ENCODE measurements around the gene FUCA1.

Gene FUCA1

DNA sequence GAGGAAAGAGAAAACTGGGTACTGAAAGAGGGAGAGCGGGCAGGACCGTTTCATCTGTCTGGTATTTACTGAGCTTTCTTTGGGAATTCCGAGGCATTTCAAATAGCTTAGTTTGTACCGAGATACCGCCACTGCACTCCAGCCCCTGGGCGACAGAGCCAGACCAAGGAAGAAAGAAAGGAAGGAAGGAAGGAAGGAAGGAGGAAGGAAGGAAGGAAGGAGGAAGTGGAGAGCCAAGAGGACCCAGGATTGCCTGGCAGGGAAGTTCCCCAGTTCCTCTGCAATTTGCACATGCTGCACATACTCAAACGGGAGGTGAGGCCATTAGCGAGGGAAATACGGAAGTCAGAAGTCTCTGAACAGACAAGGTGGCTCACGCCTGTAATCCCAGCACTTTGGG is 961 bp upstream of the FUCA1 start:
- Histone ChIP-seq H3K4me1 (ENCODE audit: low read length) (peaks cover 25% of the 10 kb centered on the region), H3K36me3 (replicated peaks; ENCODE audit: low read depth, low read length) (peaks cover 32% of the 10 kb centered on the region), H2AFZ (ENCODE audit: low read depth, low read length) (peak overlapping the region; percentile 37; the same call in 1 of the 2 replicates), H3K4me3 (ENCODE audit: low read length) (peak overlapping the region; percentile 91), H4K20me1 (ENCODE audit: insufficient read depth, low read length) (no peaks in the 10 kb centered on the region; the same call in 1 of the 2 replicates), H3K9me3 (ENCODE audit: insufficient read depth, low read length) (no peaks in the 10 kb centered on the region), H3K27me3 (ENCODE audit: low read depth, low read length) (no peaks in the 10 kb centered on the region), H3K79me2 (ENCODE audit: low read length) (peaks cover 14% of the 10 kb centered on the region), H3K4me2 (ENCODE audit: low read length) (peak overlapping the region; percentile 95), H3K27ac (ENCODE audit: low read length) (peak overlapping the region; percentile 86), H3K9ac (ENCODE audit: low read length) (peak overlapping the region; percentile 69)
- TF ChIP-seq, protein P1, sequence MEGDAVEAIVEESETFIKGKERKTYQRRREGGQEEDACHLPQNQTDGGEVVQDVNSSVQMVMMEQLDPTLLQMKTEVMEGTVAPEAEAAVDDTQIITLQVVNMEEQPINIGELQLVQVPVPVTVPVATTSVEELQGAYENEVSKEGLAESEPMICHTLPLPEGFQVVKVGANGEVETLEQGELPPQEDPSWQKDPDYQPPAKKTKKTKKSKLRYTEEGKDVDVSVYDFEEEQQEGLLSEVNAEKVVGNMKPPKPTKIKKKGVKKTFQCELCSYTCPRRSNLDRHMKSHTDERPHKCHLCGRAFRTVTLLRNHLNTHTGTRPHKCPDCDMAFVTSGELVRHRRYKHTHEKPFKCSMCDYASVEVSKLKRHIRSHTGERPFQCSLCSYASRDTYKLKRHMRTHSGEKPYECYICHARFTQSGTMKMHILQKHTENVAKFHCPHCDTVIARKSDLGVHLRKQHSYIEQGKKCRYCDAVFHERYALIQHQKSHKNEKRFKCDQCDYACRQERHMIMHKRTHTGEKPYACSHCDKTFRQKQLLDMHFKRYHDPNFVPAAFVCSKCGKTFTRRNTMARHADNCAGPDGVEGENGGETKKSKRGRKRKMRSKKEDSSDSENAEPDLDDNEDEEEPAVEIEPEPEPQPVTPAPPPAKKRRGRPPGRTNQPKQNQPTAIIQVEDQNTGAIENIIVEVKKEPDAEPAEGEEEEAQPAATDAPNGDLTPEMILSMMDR (IDR thresholded peaks at IDR 0.05; ENCODE audit: low read depth, low read length): no peak
- no peak for TF ChIP-seq EZH2phosphoT487 (IDR thresholded peaks at IDR 0.05; ENCODE audit: low read depth)

DNA sequence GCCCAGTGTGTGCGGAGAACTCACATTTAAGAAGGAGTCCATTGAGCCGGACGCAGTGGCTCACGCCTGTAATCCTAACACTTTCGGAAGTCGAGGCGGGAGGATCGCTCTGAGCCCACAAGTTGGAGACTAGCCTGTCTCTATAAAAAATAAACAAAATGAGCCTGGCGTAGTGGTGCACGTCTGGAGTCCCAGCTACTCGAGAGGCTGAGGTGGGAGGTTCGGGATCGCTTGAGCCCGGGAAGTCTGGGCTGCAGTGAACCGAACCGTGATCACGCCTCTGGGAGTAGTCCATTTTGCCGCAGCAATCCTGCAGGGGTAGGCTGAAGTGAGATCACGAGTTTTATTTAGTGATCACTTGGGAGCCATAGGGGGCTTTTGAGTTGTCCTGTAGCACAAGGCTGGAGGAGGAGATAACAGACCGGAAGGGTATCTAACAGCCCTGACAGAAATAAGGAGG is 497 bp upstream of the FUCA1 start:
- Histone ChIP-seq H2AFZ (ENCODE audit: low read depth, low read length) (peak overlapping the region; percentile 37), H3K27ac (ENCODE audit: low read length) (peak overlapping the region; percentile 86), H3K4me1 (ENCODE audit: low read length) (peaks cover 25% of the 10 kb centered on the region), H3K9me3 (ENCODE audit: insufficient read depth, low read length) (no peaks in the 10 kb centered on the region), H4K20me1 (ENCODE audit: insufficient read depth, low read length) (no peaks in the 10 kb centered on the region), H3K4me2 (ENCODE audit: low read length) (peak overlapping the region; percentile 95), H3K79me2 (ENCODE audit: low read length) (peaks cover 14% of the 10 kb centered on the region), H3K9ac (ENCODE audit: low read length) (peak overlapping the region; percentile 69), H3K4me3 (ENCODE audit: low read length) (peak overlapping the region; percentile 91), H3K36me3 (replicated peaks; ENCODE audit: low read depth, low read length) (peaks cover 30% of the 10 kb centered on the region), H3K27me3 (ENCODE audit: low read depth, low read length) (no peaks in the 10 kb centered on the region)
- TF ChIP-seq, protein P1 (IDR thresholded peaks at IDR 0.05; ENCODE audit: low read depth, low read length): no peak
- TF ChIP-seq EZH2phosphoT487 (IDR thresholded peaks at IDR 0.05; ENCODE audit: low read depth): no peak

DNA sequence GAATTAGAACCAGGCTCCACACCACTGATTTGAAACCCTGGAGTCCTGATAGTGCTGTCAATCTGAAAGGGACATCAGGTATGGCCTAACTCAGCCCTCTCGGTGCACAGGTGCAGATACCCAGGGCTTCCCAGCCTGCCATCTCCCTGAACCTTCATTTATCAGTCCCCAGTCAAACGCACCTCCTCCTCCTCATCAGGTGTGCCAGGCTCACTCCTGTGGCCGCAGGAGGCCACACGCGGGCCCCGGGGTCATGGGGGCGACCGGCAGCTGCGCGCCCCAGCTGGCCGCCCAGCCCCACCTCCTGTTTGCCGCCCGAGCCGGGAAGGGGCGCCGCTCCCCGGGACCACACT is 572 bp downstream of the FUCA1 start:
- Histone ChIP-seq H3K4me2 (ENCODE audit: low read length) (peak overlapping the region; percentile 95), H3K9ac (ENCODE audit: low read length) (peak overlapping the region; percentile 71), H4K20me1 (ENCODE audit: insufficient read depth, low read length) (no peaks in the 10 kb centered on the region), H3K4me1 (ENCODE audit: low read length) (peaks cover 25% of the 10 kb centered on the region), H3K36me3 (replicated peaks; ENCODE audit: low read depth, low read length) (peaks cover 28% of the 10 kb centered on the region), H3K9me3 (ENCODE audit: insufficient read depth, low read length) (no peaks in the 10 kb centered on the region), H2AFZ (ENCODE audit: low read depth, low read length) (no peak overlapping the region), H3K79me2 (ENCODE audit: low read length) (peaks cover 14% of the 10 kb centered on the region), H3K4me3 (ENCODE audit: low read length) (peak overlapping the region; percentile 91), H3K27ac (ENCODE audit: low read length) (no peak overlapping the region), H3K27me3 (ENCODE audit: low read depth, low read length) (no peaks in the 10 kb centered on the region)
- TF ChIP-seq EZH2phosphoT487 (IDR thresholded peaks at IDR 0.05; ENCODE audit: low read depth): no peak
- TF ChIP-seq, protein P1 (IDR thresholded peaks at IDR 0.05; ENCODE audit: low read depth, low read length): no peak

DNA sequence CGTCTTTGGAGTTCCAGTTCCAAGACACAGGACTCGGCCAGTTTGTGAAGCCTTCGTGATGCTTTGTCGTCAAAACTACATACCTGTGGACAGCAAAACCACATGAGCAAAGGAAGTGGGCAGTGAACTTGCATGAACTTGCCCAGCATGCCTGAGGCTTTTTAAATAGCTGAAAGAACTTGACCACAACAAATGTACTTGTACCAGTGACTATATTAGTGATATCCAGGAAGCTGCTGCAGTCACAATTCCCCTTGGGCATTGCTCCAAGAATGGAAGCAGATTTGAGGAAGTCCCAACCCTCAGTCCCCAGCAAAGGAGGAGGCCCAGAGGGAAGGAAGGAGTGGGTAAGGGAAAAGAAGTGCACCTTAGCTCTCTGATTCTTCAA is 2.6 kb downstream of the FUCA1 start:
- H3K4me2 ChIP-seq (ENCODE audit: low read length): no peak overlapping the region
- peaks cover 24% of the 10 kb centered on the region for H3K36me3 ChIP-seq (replicated peaks; ENCODE audit: low read depth, low read length)
- no peaks in the 10 kb centered on the region for H4K20me1 ChIP-seq (ENCODE audit: insufficient read depth, low read length)
- H3K27ac ChIP-seq (ENCODE audit: low read length): no peak overlapping the region
- H3K4me1 ChIP-seq (ENCODE audit: low read length): peaks cover 25% of the 10 kb centered on the region
- H3K9ac ChIP-seq (ENCODE audit: low read length): no peak overlapping the region
- no peaks in the 10 kb centered on the region for H3K27me3 ChIP-seq (ENCODE audit: low read depth, low read length)
- no peaks in the 10 kb centered on the region for H3K9me3 ChIP-seq (ENCODE audit: insufficient read depth, low read length)
- H3K79me2 ChIP-seq (ENCODE audit: low read length): peaks cover 14% of the 10 kb centered on the region
- H3K4me3 ChIP-seq (ENCODE audit: low read length): no peak overlapping the region
- no peak overlapping the region for H2AFZ ChIP-seq (ENCODE audit: low read depth, low read length)
- TF ChIP-seq EZH2phosphoT487 (IDR thresholded peaks at IDR 0.05; ENCODE audit: low read depth): no peak
- TF ChIP-seq, protein P1 (IDR thresholded peaks at IDR 0.05; ENCODE audit: low read depth, low read length): no peak
